Measurements from ENCODE around the gene CAMK2A.

GRCh38 chr5:150323092-150323491, 33.5 kb upstream of the CAMK2A start:
- TF ChIP-seq CTCF (conservative IDR thresholded peaks at IDR 0.05; ENCODE audit: low read length) (no peak), EZH2phosphoT487 (IDR thresholded peaks at IDR 0.05; ENCODE audit: borderline replicate concordance, low read depth, low read length) (no peak)
